A673 (cell line): ENCODE data around the gene ZNF324. TPM values are rescaled to one million over a fixed set of nuclear protein-coding genes. Genes with fewer than 3 reads are reported as not detected.

Experiments
- BruUV-seq: library from RNA; stranded (reverse); fragments of 400-500 nt; replicated peaks from 2 replicates; lab custom pipeline; 2021; lab: Mats Ljungman, UMichigan
- CTCF ChIA-PET: fragments of 300-600 bp; sonication (Branson Sonifier 250); formaldehyde crosslinking; loops from one replicate; lab custom pipeline; 2022; ENCODE audit warnings: antibody characterized with exemption; lab: Charles Lee
- POLR2A ChIA-PET: fragments of 300-600 bp; sonication (Branson Sonifier 250); formaldehyde crosslinking; loops from one replicate; lab custom pipeline; 2022; ENCODE audit warnings: antibody characterized with exemption; ENCODE audit not compliant: low non-redundant PET; lab: Charles Lee
- DNase-seq: peaks from one replicate; pipeline ENCODE4 v3.0.0-alpha.2; 2015; ENCODE audit warnings: low spot score
- H3K27ac ChIP-seq: fragments of 200-600 bp; sonication (generic); 2 replicates; pipeline ENCODE4 v1.5.1; 2016; ENCODE audit warnings: mixed run types, low read depth, mild to moderate bottlenecking, mixed read lengths, antibody characterized with exemption, low read length; ENCODE audit not compliant: poor library complexity, severe bottlenecking
- H3K27me3 ChIP-seq: fragments of 200-600 bp; sonication (generic); replicated peaks from 2 replicates; pipeline ENCODE4 v1.6.1; 2017; ENCODE audit warnings: mixed run types, low read depth, mild to moderate bottlenecking, mixed read lengths, antibody characterized with exemption, low read length; ENCODE audit not compliant: insufficient read depth, poor library complexity
- H3K36me3 ChIP-seq: fragments of 200-600 bp; sonication (generic); 2 replicates; pipeline ENCODE4 v1.6.1; 2016; ENCODE audit warnings: mixed run types, mild to moderate bottlenecking, mixed read lengths, antibody characterized with exemption, low read length; ENCODE audit not compliant: insufficient read depth, poor library complexity, severe bottlenecking
- H3K4me1 ChIP-seq: fragments of 200-600 bp; sonication (generic); 2 replicates; pipeline ENCODE4 v1.6.1; 2017; ENCODE audit warnings: mixed run types, mild to moderate bottlenecking, mixed read lengths, antibody characterized with exemption, low read length; ENCODE audit not compliant: insufficient read depth, poor library complexity, severe bottlenecking
- H3K4me3 ChIP-seq: fragments of 200-600 bp; sonication (generic); 2 replicates; pipeline ENCODE4 v1.5.1; 2016; ENCODE audit warnings: low read depth, mixed run types, mild to moderate bottlenecking, mixed read lengths, low read length; ENCODE audit not compliant: poor library complexity, severe bottlenecking
- H3K9me3 ChIP-seq: fragments of 200-600 bp; sonication (generic); 2 replicates; pipeline ENCODE4 v1.6.1; 2016; ENCODE audit warnings: mixed run types, low read depth, mild to moderate bottlenecking, mixed read lengths, antibody characterized with exemption, low read length; ENCODE audit not compliant: poor library complexity, severe bottlenecking
- CTCF ChIP-seq: fragments of 300-800, 200-600 bp; sonication (generic); conservative IDR thresholded peaks from 2 replicates; pipeline ENCODE4 v1.5.1; 2017; ENCODE audit warnings: low read depth, mild to moderate bottlenecking, antibody characterized with exemption, low read length, moderate library complexity, mixed read lengths
- EZH2 ChIP-seq: fragments of 200-600 bp; sonication (generic); IDR thresholded peaks from 2 replicates; pipeline ENCODE4 v1.6.1; 2017; ENCODE audit warnings: borderline replicate concordance, low read depth, mild to moderate bottlenecking, mixed read lengths, antibody characterized with exemption, low read length; ENCODE audit not compliant: poor library complexity, severe bottlenecking
- intact Hi-C: fragments of 100-400 bp; cut with micrococcal nuclease; formaldehyde crosslinking; loops from one replicate; pipeline ENCODE4 v1.10.0; 2022; ENCODE audit not compliant: unreplicated experiment
- total RNA-seq: library from RNA; stranded (reverse); gene quantifications from 2 replicates; pipeline ENCODE4 v1.2.3, GENCODE V29; 2021

The ZNF324 gene
- total RNA-seq, 1 experiment from 2014 or later: 12.7 TPM

GRCh38 chr19:58516246-58516836 is 49.5 kb downstream of the ZNF324 start:
- CTCF ChIA-PET: no interaction called here
- no TSS peak for BruUV-seq
- POLR2A ChIA-PET: no interaction called here
- no peak for TF ChIP-seq CTCF
- no peak for TF ChIP-seq EZH2
- no peaks in the 10 kb centered on the region for H3K9me3 ChIP-seq
- DNase-seq: no peak
- peak overlapping the region; percentile 58 for H3K27ac ChIP-seq
- no peaks in the 10 kb centered on the region for H3K27me3 ChIP-seq
- H3K36me3 ChIP-seq: peaks cover 11% of the 10 kb centered on the region
- intact Hi-C loops: no loop called here
- H3K4me1 ChIP-seq: peaks cover 24% of the 10 kb centered on the region
- no peak overlapping the region for H3K4me3 ChIP-seq

GRCh38 chr19:58516964-58517833 is 50.3 kb downstream of the ZNF324 start:
- no peaks in the 10 kb centered on the region for H3K27me3 ChIP-seq
- DNase-seq: no peak
- ChIA-PET CTCF (interaction anchor here (1.2 kb wide), 1 partner anchor 27 kb away, joined by 3 read pairs; the partner anchor contains the start of gene TRIM28), POLR2A (no interaction called here)
- intact Hi-C loops: no loop called here
- H3K4me1 ChIP-seq: peaks cover 24% of the 10 kb centered on the region
- peaks cover 11% of the 10 kb centered on the region for H3K36me3 ChIP-seq
- H3K27ac ChIP-seq: no peak overlapping the region
- H3K4me3 ChIP-seq: no peak overlapping the region
- no TSS peak for BruUV-seq
- H3K9me3 ChIP-seq: no peaks in the 10 kb centered on the region
- TF ChIP-seq CTCF (peak; percentile 31), EZH2 (no peak)

GRCh38 chr19:58518256-58519086 is 51.6 kb downstream of the ZNF324 start:
- H3K27me3 ChIP-seq: no peaks in the 10 kb centered on the region
- ChIA-PET POLR2A (interaction anchor here (0.6 kb wide), 1 partner anchor 79 kb away, joined by 3 read pairs; the partner anchor contains the start of gene ZNF132), CTCF (interaction anchor here (1.1 to 2.1 kb wide), 4 partner anchors 20 to 43 kb away, joined by 3 to 9 read pairs (median 3); partner anchors contain the start of genes TRIM28 and ZNF446)
- peak; percentile 63; the same call in 1 of the 2 replicates for TF ChIP-seq CTCF
- no peak for TF ChIP-seq EZH2
- H3K9me3 ChIP-seq: no peaks in the 10 kb centered on the region
- intact Hi-C loops: no loop called here
- H3K27ac ChIP-seq: peak overlapping the region; percentile 97
- H3K4me3 ChIP-seq: peak overlapping the region; percentile 86
- peaks cover 11% of the 10 kb centered on the region for H3K36me3 ChIP-seq
- H3K4me1 ChIP-seq: peaks cover 24% of the 10 kb centered on the region
- DNase-seq: no peak
- no TSS peak for BruUV-seq
